Stimulated activated CD4-positive, alpha-beta T cell treated with anti-CD3 and anti-CD28 coated beads, Interleukin-12 subunit alpha, Interleukin-12 subunit beta, amount 100 ng/mL, for 48 hours (primary cell): ENCODE data around the gene ZDHHC20.
"Not testable (repeated sequence)": the region's sequence is repeated elsewhere in the genome, so short reads cannot be mapped to it uniquely, and the experiment has no call there.

Experiments used
- DNase-seq, 3 donors: peaks; one replicate each; pipeline ENCODE4 v3.0.0-alpha.2; 2020; ENCODE audit warnings: low read depth in 2 of 3, low spot score in 1 of 3

The ZDHHC20 gene

GRCh38 chr13:21435687-21436151 lies 23.4 kb downstream of the ZDHHC20 start:
- DNase-seq = peak; percentile 9 to 10 (median 10)

- DNase-seq = no peak
Observed at GRCh38 chr13:21435231-21435630, 23.9 kb downstream of the ZDHHC20 start.

GRCh38 chr13:21434588-21434987 lies 24.5 kb downstream of the ZDHHC20 start:
- no peak for DNase-seq

- DNase-seq = no peak
Observed at GRCh38 chr13:21429211-21429610, 29.9 kb downstream of the ZDHHC20 start.

- DNase-seq = no peak
Observed at GRCh38 chr13:21427741-21428140, 31.4 kb downstream of the ZDHHC20 start.

- DNase-seq = no peak
Observed at GRCh38 chr13:21426238-21426637, 32.9 kb downstream of the ZDHHC20 start.

- no peak for DNase-seq
Observed at GRCh38 chr13:21420706-21421105, 38.4 kb downstream of the ZDHHC20 start.

GRCh38 chr13:21413013-21413412 lies 46.1 kb downstream of the ZDHHC20 start:
- DNase-seq = no peak

- not testable (repeated sequence) for DNase-seq
Observed at GRCh38 chr13:21410453-21410852, 48.6 kb downstream of the ZDHHC20 start.

- no peak for DNase-seq
Observed at GRCh38 chr13:21405309-21405708, 53.8 kb downstream of the ZDHHC20 start.

GRCh38 chr13:21402586-21403307 lies 56.4 kb downstream of the ZDHHC20 start:
- DNase-seq = no peak

- no peak for DNase-seq
Observed at GRCh38 chr13:21399741-21400140, 59.4 kb downstream of the ZDHHC20 start.

- DNase-seq = peak; percentile 3 to 13 (median 5)
Observed at GRCh38 chr13:21395953-21396352, 63.1 kb downstream of the ZDHHC20 start.

- DNase-seq = no peak
Observed at GRCh38 chr13:21389124-21389523, 70.0 kb downstream of the ZDHHC20 start.

GRCh38 chr13:21385710-21386109 lies 73.4 kb downstream of the ZDHHC20 start:
- no peak for DNase-seq

- DNase-seq = no peak
Observed at GRCh38 chr13:21383090-21383489, 76.0 kb downstream of the ZDHHC20 start.

- not testable (repeated sequence) for DNase-seq
Observed at GRCh38 chr13:21376998-21377985, 81.8 kb downstream of the ZDHHC20 start.

GRCh38 chr13:21372530-21372929 lies 86.6 kb downstream of the ZDHHC20 start:
- DNase-seq = no peak

GRCh38 chr13:21371011-21371410 lies 88.1 kb downstream of the ZDHHC20 start:
- no peak for DNase-seq

GRCh38 chr13:21365574-21365973 lies 93.5 kb downstream of the ZDHHC20 start:
- DNase-seq = no peak

GRCh38 chr13:21364916-21365315 lies 94.2 kb downstream of the ZDHHC20 start:
- DNase-seq = no peak

- DNase-seq = no peak
Observed at GRCh38 chr13:21364357-21364756, 94.7 kb downstream of the ZDHHC20 start.
